Stimulated activated naive CD4-positive, alpha-beta T cell treated with Interleukin-2 at 50 U/mL for 16 hours (primary cell): ENCODE data around the gene DPH3.

ENCODE experiments used
- DNase-seq: peaks from one replicate; lab custom pipeline; 2025; lab: John Stamatoyannopoulos, UW

Gene DPH3

DNA sequence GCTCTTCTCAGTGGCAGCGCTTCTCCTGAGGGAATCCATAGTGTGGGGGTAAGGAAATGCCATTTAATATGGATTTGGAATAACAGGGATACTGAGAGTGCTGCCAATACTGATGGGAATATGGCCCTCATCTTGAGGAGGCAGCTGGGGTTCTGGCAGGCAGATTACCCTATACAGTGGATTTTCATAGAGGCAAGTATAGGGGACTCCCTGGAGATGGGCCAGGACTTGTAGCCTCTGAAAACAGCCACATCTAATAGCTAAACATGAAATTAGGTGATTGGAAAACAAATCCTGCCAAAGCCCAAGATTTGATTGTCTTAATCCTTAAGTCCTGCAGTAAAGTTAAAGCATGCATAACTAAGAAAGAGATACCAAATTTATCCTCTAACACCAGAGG lies 30.9 kb downstream of the DPH3 start:
- no peak for DNase-seq

DNA sequence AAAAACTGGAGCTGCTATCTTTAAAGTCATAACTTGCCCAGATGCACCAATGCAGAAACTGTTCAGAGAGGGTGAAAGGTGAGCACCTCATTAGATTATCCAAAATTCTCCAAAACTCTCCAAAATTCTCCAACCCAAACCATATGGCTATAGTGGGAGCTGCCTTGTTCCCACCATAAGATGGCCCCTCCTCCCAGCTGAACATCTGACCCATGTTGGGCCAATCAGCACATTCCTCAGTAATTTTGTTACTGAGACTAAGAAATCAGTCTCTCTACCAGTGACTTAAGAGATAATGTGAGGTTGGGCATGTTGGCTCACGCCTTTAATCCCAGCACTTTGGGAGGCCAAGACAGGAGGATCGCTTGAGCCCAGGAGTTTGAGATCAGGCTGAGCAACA lies 32.8 kb downstream of the DPH3 start:
- DNase-seq = no peak

- DNase-seq = no peak
These were observed 35.1 kb downstream of the DPH3 start for GRCh38 chr3:16229681-16230080.

DNA sequence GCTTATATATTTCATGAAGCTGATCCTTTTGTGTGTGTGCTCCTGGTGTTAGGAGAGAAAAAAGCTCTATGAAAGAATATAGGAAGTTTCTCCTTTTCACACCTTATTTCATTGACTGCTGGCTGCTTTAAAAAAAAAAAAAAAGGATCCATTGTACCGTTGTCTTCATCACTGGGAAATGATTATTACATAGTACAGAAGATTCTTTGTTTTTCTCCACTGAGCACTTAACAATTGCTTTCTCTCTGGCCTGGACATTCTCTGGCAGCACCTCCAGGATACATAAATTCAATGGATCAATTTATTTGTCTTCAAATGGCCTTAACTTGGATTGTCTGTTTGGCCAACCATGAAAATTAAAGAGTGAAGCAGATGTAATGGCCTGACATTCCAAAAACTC lies 37.2 kb downstream of the DPH3 start:
- DNase-seq = no peak

DNA sequence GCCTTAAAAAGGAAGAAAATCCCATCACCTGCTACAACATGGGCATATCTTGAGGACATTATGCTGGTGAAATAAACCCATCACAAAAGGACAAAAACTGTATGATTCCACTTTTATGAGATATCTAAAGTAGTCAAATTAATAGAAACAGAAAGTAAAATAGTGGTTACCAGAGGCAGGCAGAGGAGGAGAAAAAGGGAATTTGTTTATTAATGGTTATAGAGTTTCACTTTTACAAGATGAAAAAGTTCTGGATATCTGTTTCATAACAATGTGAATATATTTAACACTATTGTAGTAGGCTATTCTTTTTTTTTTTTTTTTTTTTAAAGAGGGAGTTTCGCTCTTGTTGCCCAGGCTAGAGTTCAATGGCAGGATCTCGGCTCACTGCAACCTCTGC lies 40.4 kb downstream of the DPH3 start:
- DNase-seq = no peak

DNA sequence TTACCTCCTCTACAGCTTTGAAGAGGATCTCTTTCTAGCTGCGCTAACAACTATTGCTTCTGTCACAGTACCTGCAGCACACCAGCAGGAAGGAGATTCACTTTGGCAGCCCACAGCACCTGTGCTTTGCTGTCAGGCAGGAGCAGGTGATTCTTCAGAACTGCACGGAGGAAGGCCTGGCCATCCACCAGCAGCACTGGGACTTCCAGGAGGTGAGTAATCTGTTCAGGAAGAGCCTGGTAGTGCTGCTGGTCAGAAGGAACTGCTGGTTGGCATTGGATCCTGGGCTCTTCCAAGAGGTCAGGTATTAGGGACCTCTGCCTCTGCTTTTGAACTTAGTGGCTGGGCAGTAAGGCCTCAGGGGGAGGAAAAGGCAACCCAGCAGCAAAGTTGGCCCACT lies 42.2 kb downstream of the DPH3 start:
- DNase-seq = no peak

DNA sequence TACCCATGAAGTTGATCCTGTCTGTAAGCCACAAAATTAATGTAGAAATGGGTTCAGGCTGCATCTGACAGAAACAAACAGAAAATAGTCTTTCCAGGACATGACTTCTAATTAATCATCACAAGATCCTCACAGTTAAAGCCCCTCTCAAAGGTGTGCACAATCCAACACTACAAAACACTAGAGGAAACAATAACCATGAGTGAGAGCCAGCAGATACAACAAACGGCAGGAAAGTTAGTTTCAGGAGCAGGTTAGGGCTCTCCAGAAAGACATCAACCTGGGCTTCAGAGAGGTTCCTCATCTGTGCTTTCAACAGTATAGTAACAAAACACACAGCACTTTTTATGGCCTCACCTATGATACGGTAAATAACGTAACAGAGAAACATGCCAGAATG lies 42.8 kb downstream of the DPH3 start:
- no peak for DNase-seq

DNA sequence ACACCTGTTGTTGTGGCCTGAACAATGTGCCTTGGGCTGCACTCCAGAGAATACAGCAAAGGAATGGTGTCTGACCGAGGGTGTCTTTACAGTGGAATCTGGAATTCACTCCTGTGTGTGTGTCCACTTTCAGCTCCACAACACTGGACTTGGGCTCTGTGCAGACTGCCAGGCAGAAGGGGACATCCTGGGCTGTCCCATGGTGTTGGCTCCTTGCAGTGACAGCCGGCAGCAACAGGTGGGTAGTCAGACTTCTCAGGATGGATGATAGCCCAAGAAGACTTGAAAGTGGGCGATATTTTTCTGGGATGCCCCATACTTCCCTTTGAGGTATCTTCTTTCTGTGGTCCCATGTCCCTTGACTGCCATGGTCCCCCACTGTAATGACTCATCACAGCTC lies 45.0 kb downstream of the DPH3 start:
- DNase-seq = no peak

DNA sequence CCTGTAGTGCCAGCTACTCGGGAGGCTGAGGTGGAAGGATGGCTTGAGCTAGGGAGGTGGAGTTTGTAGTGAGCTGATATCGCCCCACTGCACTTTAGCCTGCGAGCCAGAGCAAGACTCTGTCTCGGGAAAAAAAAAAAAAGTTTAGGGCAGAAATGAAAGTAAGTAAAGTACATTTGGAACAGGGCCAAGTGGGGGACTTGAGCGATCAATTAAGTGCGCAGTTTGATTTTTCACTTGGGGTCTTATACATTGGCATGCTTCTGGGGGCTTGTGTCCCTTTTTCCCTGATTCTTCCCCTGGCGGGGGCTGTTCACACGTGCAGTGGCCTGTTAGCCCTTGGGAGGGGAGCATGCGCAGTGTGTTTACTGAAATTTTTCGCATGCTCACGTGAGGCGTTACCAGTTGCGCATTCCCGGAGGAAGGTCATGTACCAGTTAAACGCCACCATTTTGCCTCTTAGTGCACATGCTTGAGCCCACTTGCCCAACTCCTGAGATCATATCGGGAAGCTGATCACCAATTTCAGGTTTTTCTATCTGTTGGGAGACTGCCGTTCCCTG lies 48.3 kb downstream of the DPH3 start:
- DNase-seq = no peak

- DNase-seq = no peak
These were observed 50.4 kb downstream of the DPH3 start for GRCh38 chr3:16214366-16214765.

GRCh38 chr3:16211176-16211904 lies 53.4 kb downstream of the DPH3 start:
- no peak for DNase-seq
